GM10248 (cell line): Measurements from ENCODE around the gene PTPRG.
"Not testable (repeated sequence)": the region's sequence is repeated elsewhere in the genome, so short reads cannot be mapped to it uniquely, and the experiment has no call there.

Experiments used
- CTCF ChIA-PET: fragments of 300-600 bp; sonication (Branson Sonifier 250); formaldehyde crosslinking; extraction: SDS; loops from one replicate; lab custom pipeline; 2021; ENCODE audit warnings: antibody characterized with exemption; lab: Yijun Ruan, JAX
- POLR2A ChIA-PET: fragments of 350-650 bp; sonication (Branson Sonifier 250); formaldehyde crosslinking; extraction: SDS; loops from one replicate; lab custom pipeline; 2020; ENCODE audit warnings: antibody characterized with exemption; lab: Yijun Ruan, JAX
- DNase-seq: peaks from one replicate; pipeline ENCODE4 v3.0.0; 2012; ENCODE audit errors: extremely low spot score
- CTCF ChIP-seq: IDR thresholded peaks from 2 replicates; pipeline ENCODE4 v1.5.1; 2012; ENCODE audit warnings: mild to moderate bottlenecking, low read depth; ENCODE audit errors: extremely low read depth, missing control alignments, control extremely low read depth

PTPRG gene

GRCh38 chr3:61702453-61702852 lies 141.1 kb downstream of the PTPRG start:
- no peak for DNase-seq
- ChIA-PET POLR2A (no interaction called here), CTCF (no interaction called here)
- TF ChIP-seq CTCF = no peak

GRCh38 chr3:61704807-61705206 lies 143.4 kb downstream of the PTPRG start:
- no peak for TF ChIP-seq CTCF
- CTCF ChIA-PET = interaction anchor here (2.2 kb wide), 1 partner anchor 12 kb away, joined by 6 read pairs; no protein-coding TSS in a partner anchor
- POLR2A ChIA-PET = no interaction called here
- DNase-seq = no peak

GRCh38 chr3:61707492-61707891 lies 146.1 kb downstream of the PTPRG start:
- ChIA-PET POLR2A (no interaction called here), CTCF (interaction anchor here (0.9 to 1.4 kb wide), 3 partner anchors 25 to 31 kb away, joined by 3 read pairs; no protein-coding TSS in a partner anchor)
- TF ChIP-seq CTCF = no peak
- DNase-seq = no peak

- POLR2A ChIA-PET, DNase-seq: not testable (repeated sequence)
- CTCF ChIA-PET = interaction anchor here (0.8 kb wide), 1 partner anchor 11 kb away, joined by 4 read pairs; no protein-coding TSS in a partner anchor
Observed at GRCh38 chr3:61710920-61711319, 149.5 kb downstream of the PTPRG start.

GRCh38 chr3:61714225-61714624 lies 152.9 kb downstream of the PTPRG start:
- CTCF ChIA-PET = interaction anchor here (0.9 kb wide), 1 partner anchor 13 kb away, joined by 4 read pairs; no protein-coding TSS in a partner anchor
- POLR2A ChIA-PET = no interaction called here
- no peak for DNase-seq
- TF ChIP-seq CTCF = no peak

GRCh38 chr3:61715886-61716527 lies 154.6 kb downstream of the PTPRG start:
- POLR2A ChIA-PET = no interaction called here
- DNase-seq = no peak
- no peak for TF ChIP-seq CTCF

GRCh38 chr3:61716693-61717092 lies 155.3 kb downstream of the PTPRG start:
- POLR2A ChIA-PET, DNase-seq: not testable (repeated sequence)
- CTCF ChIA-PET = interaction anchor here (1.6 kb wide), 1 partner anchor 13 kb away, joined by 6 read pairs; no protein-coding TSS in a partner anchor

More at GRCh38 chr3:61715886-61716527, 154.6 kb downstream of the PTPRG start:
- CTCF ChIA-PET = no interaction called here
